HG02840 (cell line): ENCODE results near the gene SERF2.

ENCODE experiments used
- ATAC-seq: cut with Tn5 transposase; IDR thresholded peaks from one replicate; pipeline ENCODE4 v1.9.1; 2021; ENCODE audit warnings: mild to moderate bottlenecking, moderate library complexity, moderate number of reproducible peaks; ENCODE audit not compliant: unreplicated experiment, low FRiP score

The SERF2 gene

DNA sequence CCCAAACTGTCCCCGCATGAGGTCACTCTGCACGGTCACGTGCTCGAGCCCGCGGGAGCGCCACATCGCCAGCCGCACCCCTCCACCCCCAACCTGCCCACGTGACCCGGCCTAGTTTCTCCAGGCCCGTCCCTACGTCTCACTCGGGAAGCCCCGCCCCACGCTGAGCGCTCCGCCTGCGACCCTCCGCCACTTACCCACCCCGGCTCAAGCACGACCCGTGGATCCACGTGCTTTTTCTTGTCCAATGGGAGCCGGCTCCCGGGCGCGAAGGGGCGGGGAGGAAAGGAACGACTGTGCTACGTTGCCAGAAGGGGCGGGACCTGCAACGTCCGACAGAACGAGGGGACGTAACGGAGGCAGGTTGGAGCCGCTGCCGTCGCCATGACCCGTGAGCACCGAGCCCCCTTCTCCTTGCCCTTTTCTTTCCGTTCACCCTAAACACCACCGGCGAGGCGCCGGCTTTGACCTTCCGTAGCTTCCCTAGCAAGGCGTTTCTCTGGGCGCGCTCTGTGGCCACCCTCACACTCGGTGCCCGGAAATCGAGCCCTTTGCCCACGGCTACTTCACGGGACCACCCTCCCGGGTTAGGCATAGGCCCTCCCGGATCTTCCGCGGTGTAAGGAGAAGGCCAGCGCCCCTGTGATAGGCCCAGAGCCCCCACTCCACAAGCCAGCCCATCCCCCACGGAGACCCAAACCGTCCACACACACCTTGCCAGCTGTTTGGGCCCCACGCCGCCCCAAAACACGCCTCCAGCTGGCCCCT lies at the start of gene SERF2:
Gene SERF2 (plus strand): TSS at position 328 of the 768 bp plus-strand sequence. CDS start 57 bp downstream, at position 385.
- peak; percentile 81 for ATAC-seq

DNA sequence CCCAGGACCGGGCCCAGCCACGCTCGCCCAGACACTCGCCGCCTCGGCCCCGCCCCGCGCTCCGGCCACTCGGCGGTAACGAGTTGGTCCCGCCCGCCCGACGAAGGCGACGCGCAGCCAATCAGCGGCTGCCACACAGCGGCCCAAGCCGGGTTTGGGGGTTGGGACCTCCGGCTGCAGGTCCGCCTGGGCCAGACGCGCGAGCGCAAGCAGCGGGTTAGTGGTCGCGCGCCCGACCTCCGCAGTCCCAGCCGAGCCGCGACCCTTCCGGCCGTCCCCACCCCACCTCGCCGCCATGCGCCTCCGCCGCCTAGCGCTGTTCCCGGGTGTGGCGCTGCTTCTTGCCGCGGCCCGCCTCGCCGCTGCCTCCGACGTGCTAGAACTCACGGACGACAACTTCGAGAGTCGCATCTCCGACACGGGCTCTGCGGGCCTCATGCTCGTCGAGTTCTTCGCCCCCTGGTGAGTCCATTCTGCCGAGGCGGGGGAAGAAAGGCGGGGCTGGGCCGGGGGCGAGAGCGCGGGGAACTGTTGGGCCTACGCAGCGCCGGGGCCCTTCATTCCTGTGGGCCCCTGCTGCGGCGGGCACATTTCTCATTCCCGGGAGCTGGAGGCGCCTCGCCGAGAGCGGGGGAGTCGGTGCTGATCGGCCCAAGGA lies 45.7 kb upstream of the SERF2 start, which contains the start of gene PDIA3:
Gene PDIA3 (plus strand): TSS at position 194 of the 658 bp plus-strand sequence. CDS start 102 bp downstream, at position 296.
- peak; percentile 65 for ATAC-seq

DNA sequence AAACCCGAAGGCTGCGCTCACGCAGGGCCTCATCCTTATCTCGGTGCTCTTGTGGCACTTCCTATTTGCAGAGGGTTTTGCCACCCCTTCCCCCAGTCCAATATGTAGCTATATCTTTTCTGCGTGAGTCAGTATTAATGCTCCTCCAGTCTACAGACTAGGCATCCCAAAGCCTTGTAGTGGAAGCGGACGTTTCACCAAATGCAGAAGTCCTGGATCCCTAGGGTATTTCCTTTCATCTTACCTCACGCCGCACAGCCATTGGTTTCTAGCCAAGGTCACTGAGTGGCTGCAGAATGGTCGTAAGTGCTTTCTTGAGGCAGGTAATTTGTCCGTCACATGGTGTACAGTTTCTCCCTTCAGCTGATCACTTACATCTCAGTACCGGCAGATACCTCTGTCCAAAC lies 45.2 kb upstream of the SERF2 start:
- peak; percentile 6 for ATAC-seq

DNA sequence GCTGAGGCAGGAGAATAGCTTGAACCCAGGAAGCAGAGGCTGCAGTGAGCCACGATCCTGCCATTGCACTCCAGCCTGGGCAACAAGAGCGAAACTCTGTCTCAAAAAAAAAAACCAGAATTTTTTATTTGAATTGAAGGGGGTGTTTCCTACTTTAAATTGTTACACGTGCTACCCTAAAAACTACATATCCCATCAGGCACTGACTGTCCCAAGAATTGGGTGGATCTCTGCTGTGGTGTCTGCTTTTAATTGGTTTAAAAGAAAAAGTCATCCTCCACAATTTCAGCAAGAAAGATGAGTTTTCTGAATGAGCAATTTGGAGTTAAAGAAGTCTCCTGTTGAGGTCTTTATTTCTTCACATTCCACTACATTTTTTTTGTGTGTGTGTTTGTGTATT lies 43.7 kb upstream of the SERF2 start:
- no peak for ATAC-seq

DNA sequence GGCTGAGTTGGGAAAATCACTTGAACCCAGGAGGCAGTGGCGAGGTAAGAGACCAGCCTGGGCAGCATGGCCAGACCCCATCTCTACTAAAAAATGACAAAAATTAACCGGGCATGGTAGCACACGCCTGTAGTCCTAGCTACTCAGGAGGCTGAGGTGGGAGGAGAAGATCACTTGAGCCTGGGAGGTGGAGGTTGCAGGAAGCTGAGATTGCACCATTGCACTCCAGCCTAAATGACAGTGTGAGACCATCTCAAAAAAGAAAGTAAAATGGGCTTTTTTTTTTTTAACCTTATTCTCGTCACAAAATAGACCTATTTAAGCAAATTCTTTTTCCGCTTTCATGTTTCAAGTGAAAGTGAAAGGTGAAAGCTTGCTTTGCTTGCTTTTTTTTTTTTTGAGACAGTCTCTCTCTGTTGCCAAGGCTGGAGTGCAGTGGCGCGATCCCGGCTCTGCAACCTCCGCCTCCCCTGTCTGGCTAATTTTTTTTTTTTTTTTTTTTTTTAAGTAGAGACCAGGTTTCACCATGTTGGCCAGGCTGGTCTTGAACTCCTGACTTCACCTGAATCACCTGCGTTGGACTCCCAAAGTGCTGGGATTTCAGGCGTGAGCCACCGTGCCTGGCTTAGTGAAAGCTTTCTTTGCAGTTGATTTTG lies 42.3 kb upstream of the SERF2 start:
- peak; percentile 47 for ATAC-seq

DNA sequence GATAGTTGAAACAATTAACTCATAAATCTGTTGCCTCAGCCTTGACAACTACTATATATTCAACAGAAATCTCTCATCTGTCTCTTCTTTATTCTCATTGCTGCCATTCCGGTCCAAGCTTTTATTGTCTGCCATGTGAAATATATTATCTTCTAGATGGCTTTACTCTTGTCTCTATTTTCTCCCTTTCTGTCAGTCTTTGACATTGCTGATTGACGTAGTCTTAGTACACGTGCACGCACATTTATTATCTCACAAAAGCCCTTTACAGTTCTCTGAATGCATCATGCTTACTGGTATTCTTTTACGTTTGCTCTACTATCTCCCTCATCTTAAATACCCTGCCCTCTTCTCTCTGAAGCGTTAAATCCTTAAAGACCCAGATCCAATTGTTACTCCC lies 40.2 kb upstream of the SERF2 start:
- no peak for ATAC-seq

DNA sequence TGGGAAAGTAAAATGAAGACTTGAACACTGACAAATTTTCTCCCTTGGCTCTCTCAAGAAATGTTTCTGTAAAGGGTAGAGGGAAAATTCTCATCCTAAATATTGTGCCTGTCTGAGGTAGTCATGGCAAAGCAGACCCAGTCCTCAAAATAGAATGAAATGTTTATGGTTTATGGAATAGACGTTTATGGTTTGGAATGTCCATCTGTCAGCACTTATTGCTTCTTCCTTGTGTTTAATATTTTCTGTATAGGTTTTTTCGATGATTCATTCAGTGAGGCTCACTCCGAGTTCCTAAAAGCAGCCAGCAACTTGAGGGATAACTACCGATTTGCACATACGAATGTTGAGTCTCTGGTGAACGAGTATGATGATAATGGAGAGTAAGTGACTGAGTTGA lies 29.3 kb upstream of the SERF2 start:
- ATAC-seq: no peak

DNA sequence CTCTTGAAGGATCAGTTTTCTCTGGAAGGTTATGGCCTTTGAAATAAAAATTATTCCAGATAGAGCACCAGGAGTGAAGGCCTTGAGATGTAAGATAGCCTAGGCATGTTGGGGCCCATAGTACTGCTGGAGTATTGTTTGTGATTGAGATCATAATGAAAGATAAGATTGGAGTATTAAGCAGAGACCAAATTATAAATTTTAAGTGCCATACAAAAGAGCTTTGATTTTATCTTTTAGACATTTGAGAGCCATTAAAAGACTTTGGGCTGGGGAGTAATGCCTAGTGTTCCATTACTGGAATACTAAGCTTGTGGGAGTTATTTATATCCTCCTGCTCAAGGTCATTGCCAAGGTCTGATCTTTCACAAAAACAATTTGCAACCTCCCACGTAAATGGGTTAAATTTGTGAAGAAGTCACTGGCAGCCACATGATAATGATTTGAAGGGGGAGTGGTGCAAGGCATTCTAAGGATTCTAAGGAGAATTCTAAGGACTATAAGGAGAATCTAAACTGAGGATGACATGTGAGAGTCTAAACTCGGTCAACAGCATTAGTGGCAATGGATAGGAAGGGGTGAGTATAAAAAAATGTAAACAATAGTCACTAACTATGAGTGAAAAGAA lies 28.2 kb upstream of the SERF2 start:
- no peak for ATAC-seq

DNA sequence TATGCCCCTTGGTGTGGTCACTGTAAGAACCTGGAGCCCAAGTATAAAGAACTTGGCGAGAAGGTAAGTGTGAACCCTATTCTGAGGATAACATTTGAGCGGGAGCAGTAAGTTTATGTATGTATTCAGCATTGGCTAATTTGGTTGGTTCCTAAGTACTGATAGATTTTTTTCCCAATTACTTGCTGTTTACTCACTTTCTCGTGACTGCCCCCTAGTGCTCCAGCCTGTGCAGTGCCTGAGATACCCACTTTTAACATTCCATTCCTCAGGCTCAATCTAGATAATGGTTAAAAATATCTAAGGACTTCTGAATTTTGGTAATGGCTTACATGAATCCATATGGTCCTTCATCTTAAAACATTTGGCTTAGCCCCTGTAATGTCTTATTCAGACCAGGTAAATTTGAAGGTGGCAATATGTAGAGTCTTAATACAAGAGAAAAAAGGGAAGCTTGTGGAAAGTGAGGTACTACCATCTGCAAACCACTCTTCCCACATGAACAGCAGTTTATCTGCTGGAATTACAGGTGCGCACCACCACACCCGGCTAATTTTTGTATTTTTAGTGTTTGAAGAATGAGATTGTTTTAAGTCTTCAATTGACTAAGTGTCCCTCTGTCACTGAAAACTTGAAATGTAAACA lies 22.4 kb upstream of the SERF2 start:
- no peak for ATAC-seq

DNA sequence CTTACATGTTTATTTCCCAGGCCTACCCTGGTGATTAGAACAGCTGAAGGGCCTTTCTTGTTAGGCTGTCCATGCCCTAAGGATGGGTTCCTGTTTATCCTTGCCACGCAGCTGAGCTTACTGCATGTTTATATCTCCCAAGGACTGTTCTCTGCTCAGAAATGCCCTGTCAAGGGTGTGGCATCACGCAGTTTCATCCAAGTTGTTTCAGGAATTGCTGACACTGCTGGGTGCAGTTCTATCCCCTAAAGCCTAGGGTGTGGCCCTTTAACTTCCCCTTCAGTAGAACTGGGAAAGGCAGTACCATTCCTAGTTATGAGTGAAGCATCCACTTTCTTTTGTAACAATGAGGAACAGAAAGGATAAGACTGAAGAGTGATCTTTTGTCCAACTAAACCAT lies 20.3 kb upstream of the SERF2 start:
- ATAC-seq: no peak

DNA sequence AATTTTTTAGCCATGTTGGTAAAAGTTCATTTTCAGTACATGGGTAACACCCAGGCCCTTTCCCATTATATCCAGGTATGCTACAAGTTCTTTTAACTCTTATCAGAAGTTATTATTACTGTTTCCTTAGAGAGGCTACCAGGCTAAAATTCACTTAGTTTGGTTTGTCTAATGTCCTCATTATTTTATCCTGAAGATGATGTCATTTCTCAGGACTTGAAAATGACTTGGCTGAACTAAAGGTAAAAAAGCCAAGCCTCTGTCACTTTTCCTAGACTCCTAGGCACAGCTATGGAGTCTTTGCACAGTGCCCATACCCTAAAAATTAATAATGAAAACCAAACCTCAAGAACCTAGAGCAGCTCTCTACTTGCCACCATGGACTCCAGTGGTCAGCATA lies 19.5 kb upstream of the SERF2 start:
- ATAC-seq: no peak

DNA sequence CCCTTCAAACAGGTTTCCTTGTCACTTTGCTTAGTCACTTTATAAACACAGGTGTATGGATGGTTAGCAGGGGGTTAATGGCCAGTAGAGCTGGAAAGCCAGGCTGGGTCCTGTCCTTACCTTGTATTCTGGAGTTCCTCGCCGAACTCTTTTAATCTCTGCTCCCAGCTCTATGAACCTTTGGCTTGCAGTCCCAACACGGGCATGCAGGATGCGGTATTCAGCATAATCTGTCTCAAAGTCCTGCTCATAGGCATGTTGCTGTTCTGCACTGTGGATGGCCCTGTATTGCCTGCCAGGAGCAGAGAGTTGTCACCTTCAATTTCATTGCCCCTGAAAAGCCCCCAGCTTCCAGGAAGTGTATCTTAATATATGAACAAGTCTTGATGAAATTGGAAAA lies 18.1 kb upstream of the SERF2 start:
- ATAC-seq: no peak

DNA sequence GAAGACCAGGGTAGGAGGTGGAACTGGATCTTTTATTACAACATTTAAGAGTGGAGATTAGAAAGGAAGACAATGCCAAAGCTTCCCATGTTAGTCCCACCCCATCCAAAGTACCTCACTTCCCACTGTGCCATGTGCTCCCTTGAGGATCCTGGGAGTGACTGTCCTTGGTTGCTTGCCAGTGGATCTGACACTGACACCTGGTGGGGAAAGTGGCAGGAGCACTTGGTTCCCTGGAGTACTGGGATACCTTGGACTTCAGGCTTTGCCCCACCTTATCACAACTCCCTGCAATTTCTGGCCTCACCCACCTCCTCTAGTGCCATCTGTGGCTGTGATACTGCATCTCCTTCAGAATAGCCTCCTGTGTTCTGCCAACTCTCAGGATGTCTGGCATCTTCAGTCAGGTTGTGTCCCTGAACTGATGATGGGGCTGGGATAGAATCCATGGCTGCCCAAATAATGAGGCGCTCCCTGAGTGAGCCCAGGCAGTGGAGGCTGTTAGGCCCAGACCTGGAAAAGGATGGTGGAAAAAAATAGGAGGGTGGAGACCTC lies 16.6 kb upstream of the SERF2 start:
- ATAC-seq: no peak

DNA sequence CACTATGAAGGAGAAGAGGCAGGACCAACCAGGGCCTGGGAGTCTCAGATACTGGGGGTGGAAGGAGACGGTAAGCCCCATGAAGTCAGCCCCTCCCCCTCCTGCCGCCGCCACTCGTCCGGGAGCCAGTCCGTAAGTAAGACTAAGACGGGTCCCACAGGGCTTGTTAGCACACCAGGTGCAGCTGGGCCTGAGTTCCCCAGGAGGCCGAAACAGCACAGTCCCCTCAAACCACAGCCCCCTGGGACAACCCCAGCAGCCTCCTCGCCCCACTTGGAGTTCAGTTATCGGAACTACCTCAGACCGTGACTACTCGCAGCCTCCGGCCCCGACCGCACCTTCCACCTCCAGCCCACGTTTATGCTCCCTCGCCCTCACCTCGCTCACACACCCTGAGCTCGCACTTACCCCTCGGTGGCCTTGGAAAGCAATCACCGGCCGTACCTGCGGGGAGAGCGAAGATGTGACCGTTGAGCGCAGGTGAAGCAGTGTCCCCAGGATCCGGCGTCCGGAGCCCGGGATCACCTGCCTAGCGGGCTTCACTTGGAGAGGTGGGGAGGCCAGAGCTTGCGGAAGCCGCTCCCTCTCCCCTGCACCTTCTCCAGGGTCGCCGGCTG lies 15.9 kb upstream of the SERF2 start:
- ATAC-seq: peak; percentile 56

DNA sequence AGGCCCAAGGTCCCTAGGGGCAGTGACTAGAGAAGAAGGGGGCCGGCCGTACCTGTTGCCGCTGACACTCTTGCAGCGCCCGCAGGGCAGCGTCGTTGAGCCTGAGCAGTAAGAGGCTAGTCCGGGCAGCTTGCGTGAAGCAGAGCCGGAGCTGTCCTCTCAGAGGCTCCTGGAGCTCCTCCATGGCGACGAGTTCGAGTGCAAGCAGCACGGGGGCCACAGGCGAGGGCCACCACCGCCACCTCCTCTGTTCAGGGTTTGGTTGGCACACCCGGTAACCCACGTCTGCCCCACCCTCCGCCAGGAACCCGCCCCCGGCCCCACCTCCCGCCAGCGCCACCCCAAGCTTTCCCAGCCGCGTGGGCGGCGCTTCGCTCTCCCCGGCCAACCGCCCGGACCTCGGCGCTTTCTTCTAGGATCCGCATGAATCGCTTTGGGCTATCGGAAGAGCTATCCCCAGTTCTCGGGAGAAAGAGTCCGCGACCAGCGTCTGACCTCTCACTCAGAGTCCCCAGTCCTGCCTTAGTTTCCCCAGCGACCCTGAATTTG lies 15.3 kb upstream of the SERF2 start, which contains the start of gene ELL3:
Gene ELL3 (minus strand): TSS at position 249 of the 549 bp plus-strand sequence. CDS start 65 bp downstream, at position 184.
- peak; percentile 42 for ATAC-seq

DNA sequence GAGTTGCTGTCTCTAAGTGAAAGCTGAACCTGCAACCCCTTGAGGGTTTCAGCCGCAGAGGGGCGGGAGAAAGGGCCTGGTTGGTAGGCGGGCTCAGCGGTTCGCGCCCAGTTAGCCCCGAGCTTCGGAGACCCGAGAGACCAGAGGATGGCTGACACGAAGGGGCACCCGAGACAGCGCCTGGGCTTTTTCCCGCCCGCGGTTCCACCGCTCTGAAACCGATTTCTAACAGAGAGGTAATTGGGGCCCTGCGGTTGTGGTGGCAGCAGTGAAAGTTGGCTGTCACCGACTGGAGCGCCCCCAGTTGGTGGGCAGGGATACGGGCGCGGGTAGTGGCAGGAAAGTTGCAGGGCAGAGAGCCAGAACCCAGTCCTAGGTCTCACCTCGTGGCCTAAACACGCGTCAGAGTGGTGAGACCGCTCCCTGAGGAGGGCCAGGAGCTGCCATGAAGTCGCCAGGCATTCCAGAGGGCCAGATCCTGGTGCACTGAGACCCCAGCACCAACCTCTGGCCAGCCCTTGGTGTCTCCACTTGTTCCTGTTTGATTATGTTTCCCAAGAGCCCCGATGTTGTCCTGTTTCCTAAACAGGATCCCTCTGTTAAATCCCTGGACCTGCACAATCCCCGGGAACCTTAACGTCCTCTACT lies 14.7 kb upstream of the SERF2 start:
- peak; percentile 60 for ATAC-seq

DNA sequence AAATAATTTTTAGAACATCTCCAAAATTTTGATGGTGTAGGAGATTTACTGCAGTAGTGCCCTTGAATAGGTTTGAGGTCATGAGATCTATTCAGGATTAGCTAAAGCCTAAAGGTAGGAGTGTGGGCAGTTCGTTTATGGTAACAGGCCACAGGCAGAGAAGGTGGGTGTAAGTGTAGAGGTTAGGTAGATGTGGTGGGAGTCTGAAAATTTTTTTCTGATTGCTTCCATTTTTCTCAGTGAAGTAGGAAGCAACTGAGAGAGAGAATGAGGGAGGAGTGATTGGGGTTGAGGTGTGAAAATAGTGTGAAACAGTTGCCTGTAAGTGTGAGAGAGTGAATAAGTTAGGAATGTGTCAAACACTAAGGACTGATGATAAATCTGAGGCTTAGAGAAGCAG lies 13.1 kb upstream of the SERF2 start:
- ATAC-seq: no peak

DNA sequence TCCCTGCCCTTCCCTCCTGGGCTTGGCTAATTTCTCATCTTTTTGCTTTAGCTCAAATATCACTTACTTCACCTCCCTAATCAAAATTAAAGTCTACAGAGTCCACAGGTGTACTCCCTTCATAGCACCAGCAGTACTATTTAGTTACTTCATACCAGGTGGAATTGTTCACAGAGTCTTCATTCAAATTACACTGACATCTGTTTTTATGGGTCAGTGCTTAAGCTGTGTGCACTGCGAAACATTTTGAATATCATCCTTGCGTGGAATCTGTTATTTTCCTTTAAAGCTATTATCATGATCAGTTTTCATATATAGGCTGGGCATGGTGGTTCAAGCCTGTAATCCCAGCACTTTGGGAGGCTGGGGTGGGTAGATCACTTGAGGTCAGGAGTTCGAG lies 2.7 kb upstream of the SERF2 start:
- no peak for ATAC-seq
